GM12865 (cell line): ENCODE measurements around the gene SHISA7.
"Not testable (repeated sequence)": the region's sequence is repeated elsewhere in the genome, so short reads cannot be mapped to it uniquely, and the experiment has no call there.

Source experiments
- DNase-seq: peaks from one replicate; pipeline ENCODE4 v3.0.0; 2010; ENCODE audit warnings: low read depth
- H3K4me3 ChIP-seq: 2 replicates; pipeline ENCODE4 v1.5.1; 2011; ENCODE audit warnings: mild to moderate bottlenecking, low read depth, low read length, control low read depth
- TF ChIP-seq, protein P1 (sequence below): IDR thresholded peaks from 2 replicates; pipeline ENCODE4 v1.5.1; 2011; ENCODE audit warnings: low read length, control low read depth, low read depth, inconsistent platforms; ENCODE audit not compliant: insufficient read depth; ENCODE audit errors: missing control alignments

The SHISA7 gene

GRCh38 chr19:55424518-55424917 is 18.6 kb downstream of the SHISA7 start:
- no peak for DNase-seq
- H3K4me3 ChIP-seq = no peak overlapping the region
- TF ChIP-seq, protein P1, sequence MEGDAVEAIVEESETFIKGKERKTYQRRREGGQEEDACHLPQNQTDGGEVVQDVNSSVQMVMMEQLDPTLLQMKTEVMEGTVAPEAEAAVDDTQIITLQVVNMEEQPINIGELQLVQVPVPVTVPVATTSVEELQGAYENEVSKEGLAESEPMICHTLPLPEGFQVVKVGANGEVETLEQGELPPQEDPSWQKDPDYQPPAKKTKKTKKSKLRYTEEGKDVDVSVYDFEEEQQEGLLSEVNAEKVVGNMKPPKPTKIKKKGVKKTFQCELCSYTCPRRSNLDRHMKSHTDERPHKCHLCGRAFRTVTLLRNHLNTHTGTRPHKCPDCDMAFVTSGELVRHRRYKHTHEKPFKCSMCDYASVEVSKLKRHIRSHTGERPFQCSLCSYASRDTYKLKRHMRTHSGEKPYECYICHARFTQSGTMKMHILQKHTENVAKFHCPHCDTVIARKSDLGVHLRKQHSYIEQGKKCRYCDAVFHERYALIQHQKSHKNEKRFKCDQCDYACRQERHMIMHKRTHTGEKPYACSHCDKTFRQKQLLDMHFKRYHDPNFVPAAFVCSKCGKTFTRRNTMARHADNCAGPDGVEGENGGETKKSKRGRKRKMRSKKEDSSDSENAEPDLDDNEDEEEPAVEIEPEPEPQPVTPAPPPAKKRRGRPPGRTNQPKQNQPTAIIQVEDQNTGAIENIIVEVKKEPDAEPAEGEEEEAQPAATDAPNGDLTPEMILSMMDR = no peak

DNA sequence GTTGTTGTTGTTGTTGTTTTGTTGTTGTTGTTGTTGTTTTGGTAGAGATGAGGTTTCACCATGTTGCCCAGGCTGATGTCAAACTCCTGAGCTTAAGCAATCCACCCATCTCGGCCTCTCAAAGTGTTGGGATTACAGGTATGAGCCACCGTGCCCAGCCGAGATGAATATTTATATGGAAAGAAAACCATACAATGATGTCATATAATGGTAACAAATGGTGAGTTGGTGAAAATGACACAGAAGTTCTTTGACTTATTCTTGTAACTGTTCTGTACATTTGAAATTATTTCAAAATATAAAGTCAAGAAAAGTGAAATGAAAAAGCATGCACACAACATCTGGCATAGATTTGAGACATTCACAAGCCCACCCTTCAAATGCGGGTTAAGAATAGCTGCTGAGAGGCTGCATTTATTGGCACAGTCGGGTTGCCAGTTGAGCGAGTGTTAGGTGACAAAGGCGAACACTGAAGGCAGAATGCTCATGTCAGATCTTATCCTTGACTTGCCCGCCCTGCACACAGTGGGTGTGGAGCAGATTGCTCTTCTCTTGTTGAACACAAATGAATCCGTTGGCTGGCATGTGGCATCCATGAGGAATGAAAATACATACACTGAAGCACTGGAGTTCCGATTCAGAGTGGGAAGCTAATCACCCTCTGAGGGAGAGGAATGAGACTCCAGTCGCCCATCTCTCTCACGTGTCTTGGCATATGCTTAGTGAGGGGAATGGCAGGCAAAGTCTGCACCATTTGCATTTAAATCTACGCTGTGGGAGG is 19.7 kb downstream of the SHISA7 start:
- H3K4me3 ChIP-seq = no peak overlapping the region
- no peak for DNase-seq
- TF ChIP-seq, protein P1 = no peak

DNA sequence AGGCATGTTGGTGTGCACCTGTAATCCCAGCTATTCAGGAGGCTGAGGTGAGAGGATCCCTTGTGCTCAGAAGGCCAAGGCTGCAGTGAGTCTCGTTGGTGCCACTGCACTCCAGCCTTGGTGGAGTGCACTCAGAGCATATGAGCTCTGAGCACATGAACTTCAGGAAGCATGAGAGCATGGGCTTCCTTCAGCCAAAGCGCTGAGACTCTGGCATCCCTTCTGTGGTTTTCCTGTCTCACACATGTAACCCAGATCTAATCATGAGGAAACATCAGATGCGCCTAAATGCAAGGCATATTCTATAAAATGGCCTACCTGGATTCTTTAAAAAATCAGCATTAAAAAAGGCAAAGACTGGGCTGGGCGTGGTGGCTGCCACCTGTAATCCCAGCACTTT is 21.8 kb downstream of the SHISA7 start:
- not testable (repeated sequence) for DNase-seq, H3K4me3 ChIP-seq

- no peak for DNase-seq
- H3K4me3 ChIP-seq = no peak overlapping the region
- TF ChIP-seq, protein P1 = no peak
Measured at GRCh38 chr19:55419624-55420236, 23.4 kb downstream of the SHISA7 start.

- no peak overlapping the region for H3K4me3 ChIP-seq
- DNase-seq = no peak
- TF ChIP-seq, protein P1 = no peak
Measured at GRCh38 chr19:55419103-55419502, 24.0 kb downstream of the SHISA7 start.

GRCh38 chr19:55418185-55418584 is 24.9 kb downstream of the SHISA7 start:
- H3K4me3 ChIP-seq = no peak overlapping the region
- TF ChIP-seq, protein P1 = peak; percentile 71
- DNase-seq = peak; percentile 75

GRCh38 chr19:55410168-55410567 is 32.9 kb downstream of the SHISA7 start:
- TF ChIP-seq, protein P1 = no peak
- DNase-seq = no peak

GRCh38 chr19:55409179-55409578 is 33.9 kb downstream of the SHISA7 start:
- H3K4me3 ChIP-seq, DNase-seq: not testable (repeated sequence)

More at GRCh38 chr19:55410168-55410567, 32.9 kb downstream of the SHISA7 start:
- no peak overlapping the region for H3K4me3 ChIP-seq
